ENCODE results near the gene KCTD5.

The KCTD5 gene

DNA sequence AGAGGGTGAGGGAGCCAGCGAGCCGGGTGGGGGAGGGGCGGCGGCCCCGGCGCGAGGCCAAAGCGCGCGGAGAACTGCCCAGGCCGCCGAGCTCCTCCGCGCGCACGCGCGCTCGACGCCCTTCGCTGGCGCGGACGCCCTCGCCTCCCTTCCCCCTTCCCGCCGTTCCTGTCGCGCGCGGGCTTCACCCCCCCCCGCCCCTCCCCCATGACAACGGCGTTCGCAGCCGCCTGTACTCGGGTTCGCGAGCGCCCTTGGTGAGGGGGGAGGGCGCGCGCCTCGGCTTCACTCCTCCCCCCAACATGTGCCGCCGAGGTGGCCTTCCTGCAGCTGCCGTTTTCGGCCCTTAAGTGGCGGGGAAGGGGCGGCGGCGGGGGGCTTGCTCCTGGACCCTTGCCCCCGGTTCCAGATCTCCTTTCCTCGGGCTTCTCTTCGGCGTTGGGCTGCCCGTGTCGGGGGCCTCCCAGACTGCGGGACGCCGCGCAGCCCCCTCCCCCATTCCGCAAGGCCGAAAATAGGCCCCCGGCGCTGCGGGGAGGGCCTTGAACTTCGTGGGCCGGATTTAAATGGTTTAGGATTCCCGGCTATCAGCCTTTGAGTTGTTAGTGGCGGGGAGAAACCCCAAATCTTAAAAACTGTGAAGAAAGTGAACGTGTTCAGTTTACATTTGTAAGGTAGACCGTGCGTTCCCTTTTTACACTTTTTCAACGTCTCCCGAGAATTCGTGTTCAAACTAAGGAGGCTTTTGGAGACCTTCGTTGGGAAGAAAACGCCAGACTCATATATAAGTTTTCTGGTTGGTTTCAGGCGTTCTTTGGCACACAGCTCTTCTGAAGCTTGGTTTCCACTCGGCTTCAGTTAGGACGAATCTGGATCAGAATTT lies 70.8 kb downstream of the KCTD5 start:
- peak; percentile 62 for DNase-seq

DNA sequence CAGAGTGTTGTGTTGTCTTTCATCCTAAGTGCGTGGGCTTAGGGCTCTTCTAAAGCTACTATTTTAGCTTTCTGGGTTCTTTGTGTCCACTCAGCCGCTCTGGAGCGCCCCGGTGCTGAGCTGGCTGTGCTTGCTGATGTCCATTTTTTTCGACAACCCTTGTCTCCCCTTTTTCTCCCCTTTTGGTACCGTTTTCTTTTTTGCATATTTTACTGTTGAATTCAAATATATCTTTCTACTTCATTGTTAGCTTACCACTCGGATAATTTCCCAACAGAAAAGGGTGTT lies 71.4 kb downstream of the KCTD5 start:
- DNase-seq: no peak

DNA sequence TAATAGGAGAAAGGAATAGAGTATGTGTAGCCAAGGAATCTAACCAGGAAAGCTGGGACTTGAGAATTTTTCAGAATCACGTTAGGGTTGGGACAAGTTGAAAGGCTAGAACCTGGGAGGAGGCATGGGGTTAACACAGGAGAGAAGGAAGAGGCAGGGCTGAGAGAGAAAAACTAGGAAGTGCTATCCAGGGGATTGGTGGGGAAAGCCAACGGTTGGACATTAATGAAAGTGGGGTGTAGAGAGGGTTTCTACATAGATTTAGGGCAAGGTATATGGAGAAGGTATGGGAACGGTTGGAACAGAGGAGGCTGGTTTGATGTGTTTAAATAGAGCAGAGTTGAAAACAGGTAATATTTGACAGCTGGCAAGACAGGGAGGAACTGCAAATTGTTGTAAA lies 72.8 kb downstream of the KCTD5 start:
- no peak for DNase-seq

DNA sequence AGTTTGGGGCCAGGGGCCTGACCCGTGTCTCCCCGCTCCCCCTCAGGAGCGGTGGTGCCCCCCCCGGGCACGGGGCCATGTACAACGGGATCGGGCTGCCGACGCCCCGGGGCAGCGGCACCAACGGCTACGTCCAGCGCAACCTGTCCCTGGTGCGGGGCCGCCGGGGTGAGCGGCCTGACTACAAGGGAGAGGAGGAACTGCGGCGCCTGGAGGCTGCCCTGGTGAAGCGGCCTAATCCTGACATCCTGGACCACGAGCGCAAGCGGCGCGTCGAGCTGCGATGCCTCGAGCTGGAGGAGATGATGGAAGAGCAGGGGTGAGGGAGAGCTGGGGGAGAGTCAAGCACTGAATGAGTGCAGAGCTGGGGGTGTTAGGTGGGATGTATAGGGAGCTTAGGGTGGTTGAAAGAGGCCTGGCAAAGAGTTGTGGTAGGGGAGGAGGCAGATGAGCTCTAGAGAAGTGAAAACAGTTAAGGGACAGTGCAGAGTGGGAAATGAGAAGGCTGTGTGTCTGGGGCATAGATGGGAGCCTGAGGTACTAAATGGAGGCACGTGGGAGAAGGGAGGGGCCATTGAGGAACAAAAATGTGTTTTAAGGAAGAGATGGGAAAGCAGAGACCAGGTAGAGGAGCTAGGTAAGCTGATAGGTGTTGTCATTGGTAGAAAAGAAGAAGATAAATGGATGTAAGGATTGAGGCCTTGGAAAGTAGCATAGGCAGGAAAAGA lies 74.1 kb downstream of the KCTD5 start:
- DNase-seq: peak; percentile 67

DNA sequence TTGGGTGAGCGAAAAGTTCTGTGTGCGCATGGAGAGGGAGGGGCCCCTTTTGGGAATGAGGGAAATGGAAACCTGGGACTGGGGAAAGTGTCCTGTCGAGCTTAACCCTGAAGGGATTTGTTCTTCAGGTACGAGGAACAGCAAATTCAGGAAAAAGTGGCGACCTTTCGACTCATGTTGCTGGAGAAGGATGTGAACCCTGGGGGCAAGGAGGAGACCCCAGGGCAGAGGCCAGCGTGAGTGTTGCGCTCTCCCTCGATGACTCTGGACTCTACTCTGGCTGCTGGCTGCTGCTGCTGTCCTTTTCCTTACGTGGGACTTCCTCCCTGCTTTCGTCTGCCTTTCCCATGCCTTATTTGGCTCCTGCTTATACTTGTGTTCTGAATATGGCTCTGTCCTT lies 75.0 kb downstream of the KCTD5 start:
- no peak for DNase-seq
